Osteocyte (in vitro differentiated cells): Measurements from ENCODE around the gene KLRF2. TPM values are rescaled to one million over a fixed set of nuclear protein-coding genes. Genes with fewer than 3 reads are reported as not detected.
A peak's percentile ranks its signal among the peaks of the same experiment; 100 is the strongest.

Experiments used
- DNase-seq: peaks from one replicate; pipeline ENCODE4 v3.0.0; 2021; ENCODE audit warnings: mixed read lengths; ENCODE audit not compliant: unreplicated experiment; ENCODE audit errors: extremely low spot score
- H3K27ac Mint-ChIP-seq: one replicate; pipeline ENCODE4 v1.8.0; 2021; ENCODE audit warnings: mild to moderate bottlenecking, mixed read lengths; ENCODE audit not compliant: unreplicated experiment
- H3K27me3 Mint-ChIP-seq: one replicate; pipeline ENCODE4 v1.8.0; 2021; ENCODE audit warnings: mixed read lengths; ENCODE audit not compliant: unreplicated experiment
- H3K36me3 Mint-ChIP-seq: one replicate; pipeline ENCODE4 v1.8.0; 2021; ENCODE audit warnings: mixed read lengths; ENCODE audit not compliant: unreplicated experiment
- H3K4me1 Mint-ChIP-seq: one replicate; pipeline ENCODE4 v1.8.0; 2021; ENCODE audit warnings: mixed read lengths; ENCODE audit not compliant: unreplicated experiment
- H3K4me3 Mint-ChIP-seq: one replicate; pipeline ENCODE4 v1.8.0; 2021; ENCODE audit warnings: mild to moderate bottlenecking, moderate library complexity, mixed read lengths; ENCODE audit not compliant: unreplicated experiment
- H3K9me3 Mint-ChIP-seq: one replicate; pipeline ENCODE4 v1.8.0; 2021; ENCODE audit warnings: mixed read lengths; ENCODE audit not compliant: unreplicated experiment
- total RNA-seq: library from RNA; stranded (reverse); gene quantifications from 2 replicates; pipeline ENCODE4 v1.2.1, GENCODE V29; 2021
- TF ChIP-seq, protein P1 (sequence below): fragments of 200-600 bp; sonication (generic); IDR thresholded peaks from 2 replicates; pipeline ENCODE4 v1.5.0; 2021; ENCODE audit warnings: antibody characterized with exemption, mild to moderate bottlenecking, moderate library complexity

KLRF2 gene
- total RNA-seq, 1 donor from 2014 or later, result not detected

DNA sequence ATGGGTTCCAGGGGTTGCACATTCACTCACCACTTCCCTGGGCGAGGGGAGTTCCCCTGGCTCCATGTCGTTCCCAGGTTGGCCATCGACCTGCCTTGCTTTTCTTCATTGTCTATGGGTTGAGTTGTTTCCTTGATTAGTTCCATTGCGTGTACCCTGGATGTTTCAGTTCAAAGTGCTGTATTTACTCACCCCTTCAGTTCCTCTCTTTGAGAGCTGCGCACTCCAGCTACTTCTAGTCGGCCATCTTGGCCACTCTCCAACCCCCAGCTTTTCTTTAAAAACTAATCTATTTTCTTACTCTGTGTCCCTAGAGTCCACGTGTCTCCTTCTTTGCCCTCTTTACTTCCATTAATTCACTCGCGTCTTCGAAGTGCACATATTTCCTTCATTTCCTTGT is 39.2 kb downstream of the KLRF2 start:
- Mint-ChIP-seq H3K27ac (no peak overlapping the region), H3K4me3 (no peak overlapping the region), H3K4me1 (no peaks in the 10 kb centered on the region), H3K9me3 (peaks cover 17% of the 10 kb centered on the region), H3K27me3 (peaks cover 2% of the 10 kb centered on the region), H3K36me3 (no peaks in the 10 kb centered on the region)
- DNase-seq, result no peak
- TF ChIP-seq, protein P1, sequence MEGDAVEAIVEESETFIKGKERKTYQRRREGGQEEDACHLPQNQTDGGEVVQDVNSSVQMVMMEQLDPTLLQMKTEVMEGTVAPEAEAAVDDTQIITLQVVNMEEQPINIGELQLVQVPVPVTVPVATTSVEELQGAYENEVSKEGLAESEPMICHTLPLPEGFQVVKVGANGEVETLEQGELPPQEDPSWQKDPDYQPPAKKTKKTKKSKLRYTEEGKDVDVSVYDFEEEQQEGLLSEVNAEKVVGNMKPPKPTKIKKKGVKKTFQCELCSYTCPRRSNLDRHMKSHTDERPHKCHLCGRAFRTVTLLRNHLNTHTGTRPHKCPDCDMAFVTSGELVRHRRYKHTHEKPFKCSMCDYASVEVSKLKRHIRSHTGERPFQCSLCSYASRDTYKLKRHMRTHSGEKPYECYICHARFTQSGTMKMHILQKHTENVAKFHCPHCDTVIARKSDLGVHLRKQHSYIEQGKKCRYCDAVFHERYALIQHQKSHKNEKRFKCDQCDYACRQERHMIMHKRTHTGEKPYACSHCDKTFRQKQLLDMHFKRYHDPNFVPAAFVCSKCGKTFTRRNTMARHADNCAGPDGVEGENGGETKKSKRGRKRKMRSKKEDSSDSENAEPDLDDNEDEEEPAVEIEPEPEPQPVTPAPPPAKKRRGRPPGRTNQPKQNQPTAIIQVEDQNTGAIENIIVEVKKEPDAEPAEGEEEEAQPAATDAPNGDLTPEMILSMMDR, result no peak

DNA sequence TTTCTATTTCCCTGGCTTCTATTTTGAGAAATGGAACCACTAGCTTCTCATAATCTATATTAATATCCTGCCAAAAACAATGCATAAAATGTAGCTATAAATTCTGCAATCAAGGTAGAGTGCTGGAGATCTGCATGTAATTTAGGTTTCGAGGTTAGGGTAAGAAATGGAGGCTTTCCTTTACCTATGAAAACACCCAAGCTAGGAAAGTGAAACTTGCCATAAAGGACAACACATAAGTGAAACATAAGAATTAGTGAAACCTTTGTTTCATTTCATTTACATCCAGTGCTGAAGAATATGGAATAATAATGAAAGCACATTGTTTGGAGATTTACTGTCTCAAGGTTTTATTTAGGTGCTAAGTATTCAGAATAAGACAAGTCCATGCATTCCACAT is 41.1 kb downstream of the KLRF2 start:
- no peak overlapping the region for H3K27ac Mint-ChIP-seq
- H3K36me3 Mint-ChIP-seq, result no peaks in the 10 kb centered on the region
- H3K4me1 Mint-ChIP-seq, result peaks cover 3% of the 10 kb centered on the region

DNA sequence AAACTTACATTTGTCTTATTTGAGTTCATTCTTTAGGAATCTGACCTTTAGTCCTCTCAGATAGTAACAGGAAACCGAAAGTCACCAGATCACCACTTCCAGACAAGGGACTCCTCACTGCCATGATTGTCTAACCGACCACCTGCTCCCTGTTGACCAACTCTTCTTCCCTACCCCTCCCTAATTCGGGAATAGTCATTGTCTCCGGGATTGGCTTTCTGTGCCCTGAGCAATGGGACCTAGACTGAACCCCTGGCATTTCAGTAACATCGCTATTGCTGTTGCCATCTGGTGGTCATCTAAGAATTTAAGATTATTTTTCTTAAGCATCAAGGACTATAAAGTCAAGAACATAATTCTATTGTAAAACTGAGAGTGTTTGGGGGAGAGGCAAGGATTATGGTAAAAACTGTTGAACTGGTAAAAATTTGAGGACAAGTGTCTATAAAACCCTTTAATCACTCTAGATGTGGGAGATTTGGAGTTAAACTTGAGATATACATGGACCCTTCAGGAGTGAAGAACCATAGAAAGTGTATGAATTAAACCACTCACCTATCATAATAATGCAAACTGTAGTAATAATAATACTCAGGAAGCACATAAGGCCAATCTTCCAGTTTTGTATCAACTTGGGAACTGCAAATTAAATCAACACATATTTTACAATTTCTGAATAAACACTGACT is 44.6 kb downstream of the KLRF2 start:
- peaks cover 3% of the 10 kb centered on the region for H3K4me1 Mint-ChIP-seq
- TF ChIP-seq, protein P1, result peak; percentile 52
- no peaks in the 10 kb centered on the region for H3K36me3 Mint-ChIP-seq
- H3K27me3 Mint-ChIP-seq, result peaks cover 14% of the 10 kb centered on the region
- DNase-seq, result no peak
- peaks cover under 1% of the 10 kb centered on the region for H3K9me3 Mint-ChIP-seq
- H3K4me3 Mint-ChIP-seq, result no peak overlapping the region
- H3K27ac Mint-ChIP-seq, result no peak overlapping the region

More for the DNA sequence above, 41.1 kb downstream of the KLRF2 start:
- no peak for DNase-seq
- TF ChIP-seq, protein P1, result no peak
- peaks cover 17% of the 10 kb centered on the region for H3K9me3 Mint-ChIP-seq
- peaks cover 2% of the 10 kb centered on the region for H3K27me3 Mint-ChIP-seq
- H3K4me3 Mint-ChIP-seq, result no peak overlapping the region

DNA sequence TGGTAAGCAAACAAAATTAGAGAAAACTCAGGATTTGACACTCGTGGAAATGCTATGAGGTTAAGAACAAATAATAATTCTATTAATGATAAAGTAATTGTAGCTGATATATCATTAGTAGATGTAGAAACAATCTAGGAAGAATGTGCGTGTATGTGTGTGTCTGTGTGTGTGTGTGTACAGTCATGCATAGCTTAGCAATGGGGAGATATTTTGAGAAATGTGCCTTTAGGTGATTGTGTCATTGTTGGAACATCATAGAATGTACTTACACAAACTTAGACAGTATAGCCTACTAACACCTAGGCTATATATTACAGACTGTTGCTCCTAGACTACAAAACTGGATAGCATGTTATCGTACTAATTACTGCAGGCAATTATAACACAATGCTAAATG is 45.6 kb downstream of the KLRF2 start:
- TF ChIP-seq, protein P1, result no peak

DNA sequence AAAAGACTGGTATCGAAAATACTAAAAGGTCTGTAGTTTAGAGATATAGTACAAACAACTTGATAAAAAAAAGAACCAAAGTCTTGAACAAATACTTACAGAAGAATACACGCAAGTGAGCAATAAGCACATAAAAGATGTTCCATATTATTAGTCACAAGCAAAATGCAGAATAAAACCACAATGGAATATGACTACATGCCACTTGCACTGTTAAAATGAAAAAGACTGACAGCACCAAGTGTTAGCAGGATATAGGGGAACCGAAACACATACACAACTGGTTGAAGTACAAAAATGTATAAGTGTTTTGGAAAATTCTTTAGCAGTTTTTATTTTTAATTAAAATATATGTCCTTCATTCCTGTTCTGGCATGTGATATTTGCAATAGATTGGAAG is 47.3 kb downstream of the KLRF2 start:
- TF ChIP-seq, protein P1, result no peak
- H3K4me1 Mint-ChIP-seq, result peaks cover 3% of the 10 kb centered on the region
- peaks cover 16% of the 10 kb centered on the region for H3K27me3 Mint-ChIP-seq
- H3K4me3 Mint-ChIP-seq, result no peak overlapping the region
- no peak for DNase-seq
- H3K9me3 Mint-ChIP-seq, result no peaks in the 10 kb centered on the region
- no peak overlapping the region for H3K27ac Mint-ChIP-seq
- H3K36me3 Mint-ChIP-seq, result no peaks in the 10 kb centered on the region

More for the DNA sequence above, 45.6 kb downstream of the KLRF2 start:
- no peaks in the 10 kb centered on the region for H3K9me3 Mint-ChIP-seq
- no peaks in the 10 kb centered on the region for H3K36me3 Mint-ChIP-seq
- H3K27me3 Mint-ChIP-seq, result peaks cover 16% of the 10 kb centered on the region
- DNase-seq, result no peak
- H3K4me1 Mint-ChIP-seq, result peaks cover 3% of the 10 kb centered on the region
- H3K27ac Mint-ChIP-seq, result no peak overlapping the region
- H3K4me3 Mint-ChIP-seq, result no peak overlapping the region
